ENCODE results near the gene PPP1R3C. TPM values are rescaled to one million over a fixed set of nuclear protein-coding genes. Genes with fewer than 3 reads are reported as not detected.

Gene PPP1R3C
- total and polyA plus RNA-seq, 2 of the 4 experiments (the other 2 are of a cell fraction) = 17.4 to 62.9 TPM

DNA sequence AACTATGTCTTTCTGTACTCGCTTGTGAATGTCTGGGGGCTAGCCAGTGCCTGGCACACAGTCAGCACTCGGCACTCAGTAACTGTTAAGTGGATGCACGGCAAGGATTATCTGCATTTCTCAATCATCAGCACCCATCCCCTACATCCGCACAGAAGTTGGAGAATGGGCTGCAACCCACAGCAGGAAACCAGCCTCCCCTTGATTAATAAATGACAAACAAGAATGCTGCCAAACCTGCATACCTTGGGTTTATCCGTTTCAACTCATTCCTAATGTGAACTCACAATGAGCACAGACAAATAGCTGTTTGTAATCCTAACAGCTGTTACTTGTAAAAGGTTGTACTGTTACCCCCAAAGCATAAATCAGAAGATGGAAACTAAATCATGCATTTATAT is 28.9 kb downstream of the PPP1R3C start:
- Histone ChIP-seq H2AFZ (replicated peaks; ENCODE audit: low read length, poor library complexity) (no peak overlapping the region), H3K79me1 (ENCODE audit: low read depth in 1 of 2, low read length in 2 of 2) (no peaks in the 10 kb centered on the region), H2BK15ac (ENCODE audit: low read depth, low read length) (peak overlapping the region; percentile 88), H3K27ac (ENCODE audit: insufficient read depth, low read length) (peak overlapping the region; percentile 28; the same call in 1 of the 2 replicates), H3K4me1 (ENCODE audit: control insufficient read depth, insufficient read depth, low read length) (peaks cover 22% of the 10 kb centered on the region), H3K4ac (ENCODE audit: low read depth, low read length) (peak overlapping the region; percentile 62), H3K23ac (ENCODE audit: low read depth, low read length) (peak overlapping the region; percentile 80), H3K9me1 (ENCODE audit: insufficient read depth, low read length) (peaks cover 19% of the 10 kb centered on the region), H4K20me1 (ENCODE audit: insufficient read depth, low read length) (no peaks in the 10 kb centered on the region), H4K5ac (ENCODE audit: low read depth, low read length) (peak overlapping the region; percentile 9), H2BK120ac (ENCODE audit: low read depth, low read length) (peak overlapping the region; percentile 63), H2BK5ac (ENCODE audit: low read depth, low read length, poor library complexity, severe bottlenecking) (peak overlapping the region; percentile 84), H3K36me3 (ENCODE audit: control insufficient read depth, insufficient read depth, low read length) (no peaks in the 10 kb centered on the region), H2BK20ac (ENCODE audit: low read depth, low read length) (peak overlapping the region; percentile 71), H3K27me3 (ENCODE audit: control insufficient read depth, insufficient read depth, low read length) (no peaks in the 10 kb centered on the region), H4K91ac (ENCODE audit: insufficient read depth, low read depth, low read length) (peak overlapping the region; percentile 75), H2AK5ac (ENCODE audit: low read depth, low read length) (peak overlapping the region; percentile 82), H3K9ac (ENCODE audit: low read depth, low read length) (no peak overlapping the region), H4K8ac (ENCODE audit: low read depth in 2 of 2, low read length in 2 of 2) (peak overlapping the region; percentile 45 to 68), H3K4me3 (ENCODE audit: insufficient read depth, low read depth, low read length) (no peak overlapping the region), H3K9me3 (ENCODE audit: control insufficient read depth, insufficient read depth, low read length) (no peaks in the 10 kb centered on the region), H3K4me2 (ENCODE audit: low read depth, low read length) (no peak overlapping the region), H2AK9ac (replicated peaks; ENCODE audit: low read depth, low read length, poor library complexity) (peak overlapping the region; percentile 22), H3K18ac (ENCODE audit: low read depth, low read length) (peak overlapping the region; percentile 69), H3K56ac (ENCODE audit: extremely low read depth, insufficient read depth, low read length) (peak overlapping the region; percentile 22; the same call in 1 of the 2 replicates), H3K14ac (replicated peaks; ENCODE audit: low read depth, low read length) (peak overlapping the region; percentile 64)
- dilution Hi-C loops (cut with HindIII; ENCODE audit: low sequenced_read_pairs, unreplicated experiment) = no loop called here
- TF ChIP-seq FOS (IDR thresholded peaks at IDR 0.05; ENCODE audit: low read depth, low read length) (no peak), RFX5 (IDR thresholded peaks at IDR 0.05; ENCODE audit: low read depth, low read length) (no peak), NFE2L2 (IDR thresholded peaks at IDR 0.05; ENCODE audit: low read depth, low read length) (no peak), RCOR1 (IDR thresholded peaks at IDR 0.05; ENCODE audit: insufficient replicate concordance, low read length) (no peak), RAD21 (IDR thresholded peaks at IDR 0.05; ENCODE audit: low read length) (no peak), MXI1 (IDR thresholded peaks at IDR 0.05; ENCODE audit: borderline replicate concordance, low read depth, low read length) (no peak), SMC3 (IDR thresholded peaks at IDR 0.05; ENCODE audit: low read depth, low read length) (no peak), BHLHE40 (IDR thresholded peaks at IDR 0.05; ENCODE audit: low read depth, low read length) (no peak), MAFK (IDR thresholded peaks at IDR 0.05; ENCODE audit: low read depth, low read length) (no peak), MAZ (IDR thresholded peaks at IDR 0.05; ENCODE audit: borderline replicate concordance, low read depth, low read length) (no peak), CHD1 (IDR thresholded peaks at IDR 0.05; ENCODE audit: low read depth, low read length) (no peak), POLR2A (IDR thresholded peaks at IDR 0.05; ENCODE audit: low read depth, low read length) (no peak), CEBPB (IDR thresholded peaks at IDR 0.05; ENCODE audit: low read depth, low read length) (no peak)
- TF ChIP-seq, protein P1, sequence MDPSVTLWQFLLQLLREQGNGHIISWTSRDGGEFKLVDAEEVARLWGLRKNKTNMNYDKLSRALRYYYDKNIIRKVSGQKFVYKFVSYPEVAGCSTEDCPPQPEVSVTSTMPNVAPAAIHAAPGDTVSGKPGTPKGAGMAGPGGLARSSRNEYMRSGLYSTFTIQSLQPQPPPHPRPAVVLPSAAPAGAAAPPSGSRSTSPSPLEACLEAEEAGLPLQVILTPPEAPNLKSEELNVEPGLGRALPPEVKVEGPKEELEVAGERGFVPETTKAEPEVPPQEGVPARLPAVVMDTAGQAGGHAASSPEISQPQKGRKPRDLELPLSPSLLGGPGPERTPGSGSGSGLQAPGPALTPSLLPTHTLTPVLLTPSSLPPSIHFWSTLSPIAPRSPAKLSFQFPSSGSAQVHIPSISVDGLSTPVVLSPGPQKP (IDR thresholded peaks at IDR 0.05; ENCODE audit: borderline replicate concordance, low read depth, low read length) = no peak
- TF ChIP-seq, protein P2, sequence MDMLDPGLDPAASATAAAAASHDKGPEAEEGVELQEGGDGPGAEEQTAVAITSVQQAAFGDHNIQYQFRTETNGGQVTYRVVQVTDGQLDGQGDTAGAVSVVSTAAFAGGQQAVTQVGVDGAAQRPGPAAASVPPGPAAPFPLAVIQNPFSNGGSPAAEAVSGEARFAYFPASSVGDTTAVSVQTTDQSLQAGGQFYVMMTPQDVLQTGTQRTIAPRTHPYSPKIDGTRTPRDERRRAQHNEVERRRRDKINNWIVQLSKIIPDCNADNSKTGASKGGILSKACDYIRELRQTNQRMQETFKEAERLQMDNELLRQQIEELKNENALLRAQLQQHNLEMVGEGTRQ (IDR thresholded peaks at IDR 0.05; ENCODE audit: low read depth, low read length) = no peak
- TF ChIP-seq, protein P3, sequence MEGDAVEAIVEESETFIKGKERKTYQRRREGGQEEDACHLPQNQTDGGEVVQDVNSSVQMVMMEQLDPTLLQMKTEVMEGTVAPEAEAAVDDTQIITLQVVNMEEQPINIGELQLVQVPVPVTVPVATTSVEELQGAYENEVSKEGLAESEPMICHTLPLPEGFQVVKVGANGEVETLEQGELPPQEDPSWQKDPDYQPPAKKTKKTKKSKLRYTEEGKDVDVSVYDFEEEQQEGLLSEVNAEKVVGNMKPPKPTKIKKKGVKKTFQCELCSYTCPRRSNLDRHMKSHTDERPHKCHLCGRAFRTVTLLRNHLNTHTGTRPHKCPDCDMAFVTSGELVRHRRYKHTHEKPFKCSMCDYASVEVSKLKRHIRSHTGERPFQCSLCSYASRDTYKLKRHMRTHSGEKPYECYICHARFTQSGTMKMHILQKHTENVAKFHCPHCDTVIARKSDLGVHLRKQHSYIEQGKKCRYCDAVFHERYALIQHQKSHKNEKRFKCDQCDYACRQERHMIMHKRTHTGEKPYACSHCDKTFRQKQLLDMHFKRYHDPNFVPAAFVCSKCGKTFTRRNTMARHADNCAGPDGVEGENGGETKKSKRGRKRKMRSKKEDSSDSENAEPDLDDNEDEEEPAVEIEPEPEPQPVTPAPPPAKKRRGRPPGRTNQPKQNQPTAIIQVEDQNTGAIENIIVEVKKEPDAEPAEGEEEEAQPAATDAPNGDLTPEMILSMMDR (conservative IDR thresholded peaks at IDR 0.05; ENCODE audit: low read depth, low read length) = no peak
- no peak for DNase-seq
- in situ Hi-C loops (cut with MboI; ENCODE audit: low sequenced_read_pairs) = no loop called here
- CTCF ChIA-PET = interaction anchor here (1.1 kb wide), 1 partner anchor 307 kb away, joined by 3 read pairs; no protein-coding TSS in a partner anchor
- BruUV-seq (replicated peaks) = no TSS peak
- POLR2A ChIA-PET (ENCODE audit: unreplicated experiment) = interaction anchor here (1.0 to 1.5 kb wide), 2 partner anchors 9 to 29 kb away, joined by 4 to 5 read pairs; partner anchors contain the start of gene PPP1R3C
- intact Hi-C loops (cut with micrococcal nuclease) = no loop called here
- no peak for ATAC-seq (ENCODE audit: low read depth)
- 17% methylated on average over 1 of the region's 5 CpGs; no CpG with 5 or more reads in 1 of the 2 experiments for WGBS, 2 experiments (ENCODE audit: extremely low coverage in 2 of 2, insufficient read length in 1 of 2)
